Endothelial cell of umbilical vein (primary cell): ENCODE data around the gene BZW2. TPM values are rescaled to one million over a fixed set of nuclear protein-coding genes. Genes with fewer than 3 reads are reported as not detected.

Source experiments
- BruUV-seq: library from RNA; stranded (reverse); fragments of 400-500 nt; replicated peaks from 2 replicates; lab custom pipeline; 2021; lab: Mats Ljungman, UMichigan
- CTCF ChIA-PET: fragments of 300-600, 350-600 bp; sonication (Branson Sonifier 250); formaldehyde crosslinking; loops from one replicate; lab custom pipeline; 2021; ENCODE audit warnings: antibody characterized with exemption, inconsistent platforms; lab: Charles Lee
- POLR2A ChIA-PET: fragments of 300-600, 350-600 bp; sonication (Branson Sonifier 250); formaldehyde crosslinking; loops from one replicate; lab custom pipeline; 2021; ENCODE audit warnings: antibody characterized with exemption, inconsistent platforms; lab: Charles Lee
- DNase-seq: peaks from one replicate; pipeline ENCODE4 v3.0.0-alpha.2; 2011; ENCODE audit warnings: low read depth, low spot score
- FAIRE-seq: peaks from 2 replicates; lab custom pipeline; 2011; peaks lifted over from hg19 to GRCh38; lab: Jason Lieb, UNC
- H2AFZ ChIP-seq: 2 replicates; pipeline ENCODE4 v1.6.0; 2012; ENCODE audit warnings: low read depth, low read length, control low read depth, inconsistent platforms
- H3K27ac ChIP-seq: 2 replicates; pipeline ENCODE4 v1.5.1; 2011; ENCODE audit warnings: low read depth, mild to moderate bottlenecking, control low read depth, low read length, moderate library complexity; ENCODE audit not compliant: insufficient read depth
- H3K27me3 ChIP-seq, 2 experiments: 2 replicates each; pipeline versions ENCODE4 v1.6.0 to v1.6.1; 2011; ENCODE audit warnings: low read length in 2 of 2, mixed read lengths in 1 of 2; ENCODE audit not compliant: control insufficient read depth in 2 of 2, insufficient read depth in 2 of 2
- H3K36me3 ChIP-seq, 2 experiments: 2 replicates in 1 of 2; 3 replicates in 1 of 2; pipeline ENCODE4 v1.5.1; 2011; ENCODE audit warnings: low read length in 2 of 2, mild to moderate bottlenecking in 1 of 2, moderate library complexity in 1 of 2; ENCODE audit not compliant: control insufficient read depth in 2 of 2, insufficient read depth in 2 of 2; ENCODE audit errors: extremely low read depth in 1 of 2
- H3K4me1 ChIP-seq: 3 replicates; pipeline ENCODE4 v1.5.1; 2011; ENCODE audit warnings: mild to moderate bottlenecking, low read length; ENCODE audit not compliant: control insufficient read depth, insufficient read depth; ENCODE audit errors: extremely low read depth
- H3K4me2 ChIP-seq: 2 replicates; pipeline ENCODE4 v1.6.1; 2011; ENCODE audit warnings: low read length, control low read depth, mixed read lengths; ENCODE audit not compliant: insufficient read depth
- H3K4me3 ChIP-seq, 3 experiments: fragments of 200-600 bp in 1 of 3; sonication (generic), shearing (Covaris generic) in 1 of 3; replicated peaks in 1 of 3; 2 replicates each; pipeline ENCODE4 v1.5.1; 2011 to 2016; ENCODE audit warnings: control low read depth in 3 of 3, low read length in 3 of 3, mild to moderate bottlenecking in 2 of 3, inconsistent platforms in 1 of 3, low read depth in 1 of 3, moderate library complexity in 1 of 3; ENCODE audit not compliant: insufficient read depth in 1 of 3
- H3K79me2 ChIP-seq: 2 replicates; pipeline ENCODE4 v1.6.0; 2012; ENCODE audit warnings: low read length, inconsistent platforms; ENCODE audit not compliant: control insufficient read depth, insufficient read depth
- H3K9ac ChIP-seq: replicated peaks from 2 replicates; pipeline ENCODE3; 2011; ENCODE audit warnings: low read length, control low read depth; ENCODE audit not compliant: insufficient read depth; ENCODE audit errors: extremely low read depth
- H3K9me1 ChIP-seq: replicated peaks from 3 replicates; pipeline ENCODE4 v1.6.0; 2011; ENCODE audit warnings: mild to moderate bottlenecking, low read length; ENCODE audit not compliant: control insufficient read depth, insufficient read depth; ENCODE audit errors: extremely low read depth
- H3K9me3 ChIP-seq: replicated peaks from 2 replicates; pipeline ENCODE4 v1.5.1; 2012; ENCODE audit warnings: low read length, inconsistent platforms; ENCODE audit not compliant: control insufficient read depth, insufficient read depth
- H4K20me1 ChIP-seq: replicated peaks from 2 replicates; pipeline ENCODE3; 2011; ENCODE audit warnings: mild to moderate bottlenecking, low read length; ENCODE audit not compliant: control insufficient read depth, insufficient read depth; ENCODE audit errors: extremely low read depth
- EZH2 ChIP-seq: IDR thresholded peaks from 2 replicates; pipeline ENCODE4 v1.6.1; 2012; ENCODE audit warnings: borderline replicate concordance, low read depth, mild to moderate bottlenecking, moderate library complexity, low read length, inconsistent platforms; ENCODE audit not compliant: severe bottlenecking
- FOS ChIP-seq: IDR thresholded peaks from 2 replicates; pipeline ENCODE4 v1.6.1; 2011; ENCODE audit warnings: mild to moderate bottlenecking, low read length, moderate library complexity, borderline replicate concordance; ENCODE audit not compliant: insufficient read depth
- GATA2 ChIP-seq: IDR thresholded peaks from 2 replicates; pipeline ENCODE4 v1.7.0; 2011; ENCODE audit warnings: low read depth, mild to moderate bottlenecking, moderate library complexity, mixed read lengths, low read length; ENCODE audit not compliant: insufficient read length, insufficient read depth
- JUN ChIP-seq: IDR thresholded peaks from 2 replicates; pipeline ENCODE4 v1.6.1; 2011; ENCODE audit warnings: borderline replicate concordance, low read depth; ENCODE audit not compliant: insufficient read length, insufficient read depth
- MYC ChIP-seq: IDR thresholded peaks from one replicate; pipeline ENCODE4 v1.6.1; 2011; ENCODE audit warnings: mild to moderate bottlenecking, low read depth, low read length
- POLR2A ChIP-seq: IDR thresholded peaks from 2 replicates; pipeline ENCODE4 v1.6.1; 2012; ENCODE audit warnings: low read depth, mild to moderate bottlenecking, control low read depth, low read length
- POLR2AphosphoS5 ChIP-seq: IDR thresholded peaks from 2 replicates; pipeline ENCODE4 v1.6.1; 2012; ENCODE audit warnings: low read depth, mild to moderate bottlenecking, control low read depth, low read length, moderate library complexity; ENCODE audit not compliant: insufficient read depth
- dilution Hi-C: fragments of 300-500 bp; cut with MboI; formaldehyde crosslinking; loops from one replicate; pipeline ENCODE4 v1.15.0; 2019; ENCODE audit warnings: low sequenced_read_pairs; ENCODE audit not compliant: extremely low pct_ligation_motif_present
- intact Hi-C: fragments of 100-400 bp; cut with micrococcal nuclease; formaldehyde crosslinking; loops from one replicate; pipeline ENCODE4 v1.10.0; 2022
- polyA plus RNA-seq, 4 experiments: library from polyadenylated mRNA; depleted of rRNA in 3 of 4; stranded (reverse) in 3 of 4; unstranded in 1 of 4; fragments of >200 nt; gene quantifications; 2 replicates each; pipeline versions ENCODE4 v1.2.1 to v1.2.3, GENCODE V29; 2011 to 2012; ENCODE audit warnings: missing spikeins in 1 of 4
- total RNA-seq: library from RNA; stranded (reverse); gene quantifications from 2 replicates; pipeline ENCODE4 v1.2.3, GENCODE V29; 2021
- TF ChIP-seq, protein P1 (sequence below), 2 donors: IDR thresholded peaks; 1 replicate in 1 of 2; 2 replicates in 1 of 2; pipeline ENCODE4 v1.5.1; 2011; ENCODE audit warnings: low read length in 2 of 2, mild to moderate bottlenecking in 2 of 2, moderate library complexity in 2 of 2, control low read depth in 1 of 2, inconsistent platforms in 1 of 2, low read depth in 1 of 2; ENCODE audit not compliant: insufficient read depth in 1 of 2; ENCODE audit errors: extremely low read depth in 1 of 2
- TF ChIP-seq, protein P2 (sequence below): IDR thresholded peaks from 2 replicates; pipeline ENCODE4 v1.6.1; 2011; ENCODE audit not compliant: insufficient read depth, insufficient read length

BZW2 gene
- total and polyA plus RNA-seq, 2 donors (not counting 3 experiments of a cell fraction or from before 2014, with no cell fraction given), result 39.7 to 106 TPM

DNA sequence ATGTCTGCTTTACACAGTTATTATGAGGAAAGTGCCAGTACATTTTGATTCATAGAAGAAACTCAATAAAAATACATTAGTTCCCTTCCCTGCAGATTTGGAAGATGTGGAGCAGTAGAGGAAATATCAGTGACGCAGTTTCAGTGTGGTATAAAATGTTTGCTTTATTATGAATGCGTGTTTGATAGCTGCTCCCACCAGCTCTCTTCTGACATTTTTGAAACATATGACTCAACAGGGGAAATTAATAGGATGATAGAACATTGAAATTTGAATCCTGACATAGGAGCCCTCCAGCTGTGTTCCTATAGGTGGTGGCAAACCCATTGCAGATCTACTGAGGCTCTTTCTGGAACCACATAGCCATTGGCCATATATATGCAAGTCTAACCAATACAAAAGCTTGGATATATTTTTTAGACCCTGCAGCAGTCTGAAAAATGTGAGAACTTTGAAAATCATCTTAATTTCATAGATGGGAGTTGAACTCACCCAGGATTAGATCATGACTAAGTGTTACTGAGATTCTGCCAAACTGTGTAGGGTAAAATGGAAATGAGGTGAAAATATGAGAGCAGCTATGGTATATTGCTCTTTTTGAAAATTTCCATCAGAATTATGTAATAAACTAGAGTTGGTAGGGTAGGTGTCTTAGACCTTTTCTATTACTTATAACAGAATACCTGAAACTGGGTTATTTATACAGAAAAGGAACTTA, 47.8 kb downstream of the BZW2 start:
- Histone ChIP-seq H3K4me3 (no peak overlapping the region), H3K4me1 (peaks cover 7% of the 10 kb centered on the region), H2AFZ (no peak overlapping the region), H3K4me2 (no peak overlapping the region), H3K9me1 (no peaks in the 10 kb centered on the region), H3K27ac (no peak overlapping the region), H4K20me1 (no peaks in the 10 kb centered on the region), H3K27me3 (no peaks in the 10 kb centered on the region), H3K36me3 (peaks cover 18 to 38% of the 10 kb centered on the region in 2 experiments), H3K9ac (no peak overlapping the region), H3K79me2 (no peaks in the 10 kb centered on the region), H3K9me3 (no peaks in the 10 kb centered on the region)
- POLR2A ChIA-PET, result no interaction called here
- DNase-seq, result no peak
- dilution Hi-C loops (no loop called here), intact Hi-C loops (no loop called here)
- CTCF ChIA-PET, result interaction anchor here (0.8 to 2.6 kb wide), 5 partner anchors 18 to 227 kb away, joined by 3 to 18 read pairs (median 6); no protein-coding TSS in a partner anchor
- no peak for TF ChIP-seq JUN
- no peak for TF ChIP-seq POLR2A
- TF ChIP-seq EZH2, result no peak
- TF ChIP-seq MYC, result no peak
- no peak for TF ChIP-seq GATA2
- TF ChIP-seq, protein P1, sequence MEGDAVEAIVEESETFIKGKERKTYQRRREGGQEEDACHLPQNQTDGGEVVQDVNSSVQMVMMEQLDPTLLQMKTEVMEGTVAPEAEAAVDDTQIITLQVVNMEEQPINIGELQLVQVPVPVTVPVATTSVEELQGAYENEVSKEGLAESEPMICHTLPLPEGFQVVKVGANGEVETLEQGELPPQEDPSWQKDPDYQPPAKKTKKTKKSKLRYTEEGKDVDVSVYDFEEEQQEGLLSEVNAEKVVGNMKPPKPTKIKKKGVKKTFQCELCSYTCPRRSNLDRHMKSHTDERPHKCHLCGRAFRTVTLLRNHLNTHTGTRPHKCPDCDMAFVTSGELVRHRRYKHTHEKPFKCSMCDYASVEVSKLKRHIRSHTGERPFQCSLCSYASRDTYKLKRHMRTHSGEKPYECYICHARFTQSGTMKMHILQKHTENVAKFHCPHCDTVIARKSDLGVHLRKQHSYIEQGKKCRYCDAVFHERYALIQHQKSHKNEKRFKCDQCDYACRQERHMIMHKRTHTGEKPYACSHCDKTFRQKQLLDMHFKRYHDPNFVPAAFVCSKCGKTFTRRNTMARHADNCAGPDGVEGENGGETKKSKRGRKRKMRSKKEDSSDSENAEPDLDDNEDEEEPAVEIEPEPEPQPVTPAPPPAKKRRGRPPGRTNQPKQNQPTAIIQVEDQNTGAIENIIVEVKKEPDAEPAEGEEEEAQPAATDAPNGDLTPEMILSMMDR (IDR thresholded peaks at IDR 0.05; ENCODE audit: extremely low read depth in 1 of 2, insufficient read depth in 1 of 2, low read depth in 1 of 2, low read length in 2 of 2), result no peak
- TF ChIP-seq, protein P2, sequence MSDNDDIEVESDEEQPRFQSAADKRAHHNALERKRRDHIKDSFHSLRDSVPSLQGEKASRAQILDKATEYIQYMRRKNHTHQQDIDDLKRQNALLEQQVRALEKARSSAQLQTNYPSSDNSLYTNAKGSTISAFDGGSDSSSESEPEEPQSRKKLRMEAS, result no peak
- TF ChIP-seq FOS, result no peak
- TF ChIP-seq POLR2AphosphoS5, result no peak
- FAIRE-seq, result no peak
- BruUV-seq, result no TSS peak
